SJCRH30 (cell line): ENCODE results near the gene TADA1. TPM values are rescaled to one million over a fixed set of nuclear protein-coding genes. Genes with fewer than 3 reads are reported as not detected.
"Not testable (repeated sequence)": the region's sequence is repeated elsewhere in the genome, so short reads cannot be mapped to it uniquely, and the experiment has no call there.

Source experiments
- DNase-seq, 2 experiments: peaks; one replicate each; pipeline ENCODE4 v3.0.0-alpha.2; 2015 to 2020
- H3K27ac ChIP-seq: fragments of 250-450 bp; sonication (Bioruptor Pico); 2 replicates; pipeline ENCODE4 v1.5.1; 2020; ENCODE audit warnings: mild to moderate bottlenecking, moderate library complexity
- H3K27me3 ChIP-seq: fragments of 250-450 bp; sonication (Bioruptor Pico); 2 replicates; pipeline ENCODE4 v1.5.1; 2020; ENCODE audit warnings: mild to moderate bottlenecking, moderate library complexity
- H3K36me3 ChIP-seq: fragments of 250-450 bp; sonication (Bioruptor Pico); 2 replicates; pipeline ENCODE4 v1.5.1; 2020; ENCODE audit warnings: mild to moderate bottlenecking, moderate library complexity
- H3K4me1 ChIP-seq: fragments of 250-450 bp; sonication (Bioruptor Pico); 2 replicates; pipeline ENCODE4 v1.5.1; 2020; ENCODE audit warnings: mild to moderate bottlenecking, moderate library complexity
- H3K4me3 ChIP-seq: fragments of 250-450 bp; sonication (Bioruptor Pico); 2 replicates; pipeline ENCODE4 v1.5.1; 2020; ENCODE audit warnings: mild to moderate bottlenecking, moderate library complexity
- H3K9me3 ChIP-seq: fragments of 250-450 bp; sonication (Bioruptor Pico); replicated peaks from 2 replicates; pipeline ENCODE4 v1.5.1; 2020; ENCODE audit warnings: mild to moderate bottlenecking, moderate library complexity
- total RNA-seq: library from RNA; depleted of rRNA; stranded (reverse); fragments of >200 nt; shearing (Covaris generic); gene quantifications from 2 replicates; pipeline ENCODE4 v1.2.3, GENCODE V29; 2014

Gene TADA1
- total RNA-seq, 1 experiment from 2014 or later, result 15.9 TPM

- Histone ChIP-seq H3K4me3 (no peak overlapping the region), H3K9me3 (no peaks in the 10 kb centered on the region), H3K27ac (no peak overlapping the region), H3K4me1 (peaks cover 28% of the 10 kb centered on the region), H3K36me3 (no peaks in the 10 kb centered on the region), H3K27me3 (no peaks in the 10 kb centered on the region)
- DNase-seq, result no peak
Observed at GRCh38 chr1:166906647-166907046, 30.6 kb upstream of the TADA1 start.

DNA sequence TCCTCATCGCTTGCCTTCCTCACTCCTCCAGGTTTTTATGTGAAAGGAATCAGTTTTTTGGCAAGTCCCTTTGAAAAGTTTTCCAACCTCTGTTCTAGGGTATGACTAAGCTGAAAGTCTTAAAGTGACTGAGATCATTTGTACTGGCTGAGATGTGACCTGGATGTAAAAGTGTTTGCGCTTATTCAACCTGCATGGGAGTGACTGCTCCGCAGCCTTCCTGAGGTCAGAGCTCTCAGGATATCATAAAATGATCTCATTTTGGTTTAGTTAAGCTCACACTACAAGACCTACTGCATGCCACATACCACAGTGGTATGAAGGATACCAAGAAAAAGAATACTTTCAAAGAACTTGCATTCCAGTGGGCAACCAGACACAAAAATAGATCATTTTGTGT lies 29.8 kb upstream of the TADA1 start:
- Histone ChIP-seq H3K4me1 (peaks cover 35% of the 10 kb centered on the region), H3K27me3 (no peaks in the 10 kb centered on the region), H3K4me3 (no peak overlapping the region), H3K27ac (peak overlapping the region; percentile 38), H3K36me3 (no peaks in the 10 kb centered on the region), H3K9me3 (no peaks in the 10 kb centered on the region)
- DNase-seq, result peak; percentile 29 to 41

GRCh38 chr1:166905136-166905535 lies 29.1 kb upstream of the TADA1 start:
- Histone ChIP-seq H3K36me3 (no peaks in the 10 kb centered on the region), H3K9me3 (no peaks in the 10 kb centered on the region), H3K4me3 (no peak overlapping the region), H3K27me3 (no peaks in the 10 kb centered on the region), H3K4me1 (peaks cover 43% of the 10 kb centered on the region), H3K27ac (peak overlapping the region; percentile 38)
- DNase-seq, result peak; percentile 27 to 45

GRCh38 chr1:166903232-166903631 lies 27.2 kb upstream of the TADA1 start:
- H3K9me3 ChIP-seq, result no peaks in the 10 kb centered on the region
- H3K27ac ChIP-seq, result no peak overlapping the region
- H3K4me3 ChIP-seq, result no peak overlapping the region
- no peaks in the 10 kb centered on the region for H3K36me3 ChIP-seq
- no peaks in the 10 kb centered on the region for H3K27me3 ChIP-seq
- peaks cover 43% of the 10 kb centered on the region for H3K4me1 ChIP-seq
- no peak for DNase-seq

DNA sequence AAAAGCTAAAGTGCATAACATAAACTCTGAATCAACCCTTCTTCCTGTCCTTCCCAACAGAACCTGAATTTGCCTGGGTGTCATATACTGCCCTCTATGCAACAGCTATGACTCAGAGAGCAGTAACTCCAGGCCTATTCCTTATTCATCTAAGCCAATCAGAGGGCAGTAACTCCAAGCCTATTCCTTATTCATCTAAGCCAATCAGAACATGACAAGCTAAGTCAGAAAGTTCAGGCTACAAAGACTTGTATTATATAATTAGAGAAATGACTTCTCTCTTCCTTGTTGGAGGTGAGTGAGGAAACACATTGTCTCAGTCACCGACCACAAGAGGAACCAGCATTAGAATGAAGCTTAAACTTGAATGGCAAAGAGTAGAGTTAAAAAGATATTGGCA lies 26.2 kb upstream of the TADA1 start:
- H3K4me3 ChIP-seq, result no peak overlapping the region
- peaks cover 43% of the 10 kb centered on the region for H3K4me1 ChIP-seq
- H3K27ac ChIP-seq, result no peak overlapping the region
- no peaks in the 10 kb centered on the region for H3K27me3 ChIP-seq
- H3K9me3 ChIP-seq, result no peaks in the 10 kb centered on the region; the same call in 1 of the 2 replicates
- H3K36me3 ChIP-seq, result no peaks in the 10 kb centered on the region
- DNase-seq, result no peak

DNA sequence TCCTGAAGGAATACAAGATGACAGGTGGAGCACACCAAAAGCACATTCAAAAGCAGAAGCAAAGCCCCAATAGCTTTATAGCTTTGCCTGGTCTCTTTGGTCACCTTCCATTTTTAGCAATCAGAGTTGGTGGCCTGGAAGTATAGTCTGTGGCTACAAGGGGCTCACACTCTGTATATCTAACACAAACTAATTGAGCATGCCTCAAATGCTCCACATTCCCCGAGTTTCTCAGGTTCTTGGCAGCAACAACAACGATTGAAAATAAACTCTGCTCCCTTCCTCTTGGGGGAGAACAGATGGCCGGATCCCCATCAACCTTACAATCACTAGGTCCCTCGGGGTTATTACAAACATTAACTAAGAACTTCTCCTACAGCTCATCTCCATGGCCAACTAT lies 24.9 kb upstream of the TADA1 start:
- DNase-seq, result peak; percentile 40 to 45
- no peaks in the 10 kb centered on the region for H3K27me3 ChIP-seq
- H3K36me3 ChIP-seq, result no peaks in the 10 kb centered on the region
- peaks cover 34% of the 10 kb centered on the region for H3K4me1 ChIP-seq
- H3K27ac ChIP-seq, result no peak overlapping the region; the same call in 1 of the 2 replicates
- no peaks in the 10 kb centered on the region; the same call in 1 of the 2 replicates for H3K9me3 ChIP-seq
- H3K4me3 ChIP-seq, result no peak overlapping the region

DNA sequence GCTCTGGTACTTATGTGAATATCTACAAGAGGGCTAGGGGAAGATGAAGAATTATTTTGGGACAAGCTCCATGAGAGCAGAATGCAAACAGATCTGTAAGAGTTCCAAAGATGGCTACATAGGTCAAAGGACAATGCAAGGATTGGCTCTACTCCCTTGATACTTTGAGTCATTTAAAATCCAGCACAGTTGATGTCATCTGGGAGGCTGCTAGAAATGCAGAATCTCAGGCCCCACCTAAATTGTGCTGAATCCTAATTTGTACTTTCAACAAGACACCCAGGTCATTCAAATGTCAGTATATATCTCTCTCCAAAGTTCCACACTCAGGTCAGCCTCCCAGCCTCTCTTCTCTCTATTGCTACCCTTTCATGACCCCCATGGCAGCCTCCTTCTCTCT lies 23.7 kb upstream of the TADA1 start:
- Histone ChIP-seq H3K27me3 (no peaks in the 10 kb centered on the region), H3K27ac (no peak overlapping the region), H3K9me3 (no peaks in the 10 kb centered on the region; the same call in 1 of the 2 replicates), H3K36me3 (no peaks in the 10 kb centered on the region), H3K4me1 (peaks cover 23% of the 10 kb centered on the region), H3K4me3 (no peak overlapping the region)
- DNase-seq, result no peak

DNA sequence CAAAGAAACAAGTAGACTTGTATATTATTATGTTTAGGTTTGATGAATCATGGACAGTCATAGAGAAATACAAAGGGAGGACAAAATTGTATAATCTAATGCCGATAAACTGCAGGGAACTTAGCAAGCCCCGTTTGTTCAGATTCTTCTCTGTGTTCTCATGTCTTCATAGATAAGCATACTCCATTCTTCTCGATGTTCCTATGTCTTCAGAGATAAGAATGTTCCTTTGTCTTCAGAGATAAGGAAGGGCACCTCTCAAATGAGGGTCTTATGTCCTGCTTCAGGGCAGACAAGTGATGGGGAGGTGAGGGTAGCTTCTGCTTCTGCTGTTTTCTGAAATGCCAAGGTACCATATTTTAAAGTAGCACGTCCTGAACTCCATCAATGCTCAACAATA lies 19.7 kb upstream of the TADA1 start:
- Histone ChIP-seq H3K27ac (no peak overlapping the region), H3K36me3 (no peaks in the 10 kb centered on the region), H3K27me3 (no peaks in the 10 kb centered on the region), H3K4me3 (no peak overlapping the region), H3K4me1 (peaks cover 6% of the 10 kb centered on the region; the same call in 1 of the 2 replicates), H3K9me3 (no peaks in the 10 kb centered on the region; the same call in 1 of the 2 replicates)
- no peak for DNase-seq

GRCh38 chr1:166889776-166890175 lies 13.7 kb upstream of the TADA1 start:
- H3K27ac ChIP-seq, result no peak overlapping the region
- H3K36me3 ChIP-seq, result no peaks in the 10 kb centered on the region
- no peak for DNase-seq
- no peaks in the 10 kb centered on the region for H3K4me1 ChIP-seq
- H3K27me3 ChIP-seq, result no peaks in the 10 kb centered on the region
- H3K9me3 ChIP-seq, result no peaks in the 10 kb centered on the region
- no peak overlapping the region for H3K4me3 ChIP-seq

GRCh38 chr1:166888373-166889111 lies 12.5 kb upstream of the TADA1 start:
- no peaks in the 10 kb centered on the region for H3K27me3 ChIP-seq
- H3K4me1 ChIP-seq, result no peaks in the 10 kb centered on the region

GRCh38 chr1:166884971-166885370 lies 8.9 kb upstream of the TADA1 start:
- H3K4me3 ChIP-seq, result no peak overlapping the region
- no peaks in the 10 kb centered on the region for H3K9me3 ChIP-seq

More at GRCh38 chr1:166888373-166889111, 12.5 kb upstream of the TADA1 start:
- no peaks in the 10 kb centered on the region for H3K9me3 ChIP-seq
- no peak overlapping the region for H3K4me3 ChIP-seq
- no peak overlapping the region for H3K27ac ChIP-seq
- DNase-seq, result no peak
- H3K36me3 ChIP-seq, result no peaks in the 10 kb centered on the region

DNA sequence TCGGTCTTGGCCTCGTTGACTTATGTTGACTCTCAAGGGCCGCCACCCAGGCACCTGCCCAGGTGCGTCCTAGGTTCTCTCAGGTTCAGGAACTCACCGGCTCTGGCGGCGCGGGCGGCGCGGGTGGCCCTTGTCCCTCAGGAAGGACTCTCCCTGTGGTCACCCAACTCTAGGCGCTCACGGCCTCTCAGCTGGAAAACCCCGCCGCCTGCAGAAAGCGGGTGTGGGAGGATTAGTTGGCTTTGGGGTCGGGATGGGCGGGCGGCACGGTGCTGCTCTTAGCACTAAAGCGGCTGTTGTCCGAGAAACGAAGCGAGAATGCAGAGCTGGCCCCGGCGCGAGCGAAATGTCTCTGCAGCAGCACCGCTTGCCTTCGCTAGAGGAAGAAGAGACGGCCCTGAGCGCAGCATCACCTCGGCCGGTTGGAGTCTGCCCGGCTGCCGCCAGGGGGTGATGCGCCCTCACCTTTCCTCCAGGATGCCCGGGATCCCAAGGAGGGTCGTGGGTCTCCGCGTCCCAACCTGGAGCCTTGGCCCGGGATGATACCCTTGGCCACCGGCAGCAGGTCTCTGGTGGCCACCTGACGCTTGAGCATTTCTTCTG lies 8.1 kb upstream of the TADA1 start:
- no peak for DNase-seq
- H3K27ac ChIP-seq, result no peak overlapping the region
- H3K4me3 ChIP-seq, result no peak overlapping the region
- no peaks in the 10 kb centered on the region for H3K9me3 ChIP-seq
- no peaks in the 10 kb centered on the region for H3K36me3 ChIP-seq
- H3K4me1 ChIP-seq, result no peaks in the 10 kb centered on the region
- no peaks in the 10 kb centered on the region for H3K27me3 ChIP-seq

More at GRCh38 chr1:166884971-166885370, 8.9 kb upstream of the TADA1 start:
- H3K27ac ChIP-seq, result no peak overlapping the region
- H3K27me3 ChIP-seq, result no peaks in the 10 kb centered on the region
- no peaks in the 10 kb centered on the region for H3K36me3 ChIP-seq
- no peak for DNase-seq
- H3K4me1 ChIP-seq, result no peaks in the 10 kb centered on the region

GRCh38 chr1:166882893-166883292 lies 6.8 kb upstream of the TADA1 start:
- Histone ChIP-seq H3K9me3 (no peaks in the 10 kb centered on the region), H3K27ac (no peak overlapping the region), H3K4me3 (no peak overlapping the region), H3K27me3 (no peaks in the 10 kb centered on the region), H3K4me1 (no peaks in the 10 kb centered on the region), H3K36me3 (no peaks in the 10 kb centered on the region)
- no peak for DNase-seq

- not testable (repeated sequence) for H3K27me3 ChIP-seq, H3K4me3 ChIP-seq, H3K4me1 ChIP-seq, H3K9me3 ChIP-seq, DNase-seq, H3K36me3 ChIP-seq, H3K27ac ChIP-seq
Observed at GRCh38 chr1:166878173-166878917, 2.3 kb upstream of the TADA1 start.

DNA sequence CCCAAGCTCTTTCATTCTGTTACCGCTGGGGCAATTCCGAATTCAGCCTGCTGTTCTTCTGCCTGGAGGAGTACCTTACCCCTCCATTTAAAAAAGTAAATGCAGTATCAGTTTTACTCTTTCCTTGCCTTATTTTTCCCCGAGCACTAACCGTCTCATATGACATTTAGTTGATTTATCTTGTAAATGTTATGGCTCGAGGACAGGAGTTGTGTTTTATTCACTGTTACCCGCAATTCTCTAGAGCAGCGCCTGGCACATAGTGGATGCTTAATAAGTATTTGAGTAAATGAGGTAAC lies 425 bp upstream of the TADA1 start:
- Histone ChIP-seq H3K27me3 (no peaks in the 10 kb centered on the region), H3K27ac (no peak overlapping the region), H3K36me3 (no peaks in the 10 kb centered on the region), H3K9me3 (no peaks in the 10 kb centered on the region), H3K4me1 (no peaks in the 10 kb centered on the region; the same call in 1 of the 2 replicates), H3K4me3 (peak overlapping the region; percentile 90)
- DNase-seq, result no peak
